Liver (tissue), 9 donors: ENCODE measurements around the gene TNNI3K. TPM values are rescaled to one million over a fixed set of nuclear protein-coding genes. Genes with fewer than 3 reads are reported as not detected.

ENCODE experiments used
- DNase-seq: peaks from one replicate; pipeline ENCODE4 v3.0.0-alpha.2; 2017; ENCODE audit warnings: low spot score
- H3K27ac ChIP-seq, 2 donors: one replicate each; pipeline ENCODE4 v1.7.0; 2013; ENCODE audit warnings: inconsistent platforms in 2 of 2, low read length in 2 of 2, control low read depth in 1 of 2, low read depth in 1 of 2, mild to moderate bottlenecking in 1 of 2
- H3K27me3 ChIP-seq, 4 donors: one replicate each; pipeline versions ENCODE4 v1.6.1 to v1.7.0; 2013; ENCODE audit warnings: low read length in 3 of 4, inconsistent platforms in 1 of 4, mild to moderate bottlenecking in 1 of 4, moderate library complexity in 1 of 4; ENCODE audit not compliant: control insufficient read depth in 4 of 4, insufficient read depth in 4 of 4
- H3K36me3 ChIP-seq, 4 donors: one replicate each; pipeline versions ENCODE4 v1.6.1 to v1.7.0; 2013; ENCODE audit warnings: low read length in 3 of 4, mild to moderate bottlenecking in 3 of 4, low read depth in 1 of 4, moderate library complexity in 1 of 4; ENCODE audit not compliant: control insufficient read depth in 4 of 4, insufficient read depth in 3 of 4
- H3K4me1 ChIP-seq, 4 donors: one replicate each; pipeline versions ENCODE4 v1.6.1 to v1.7.0; 2013; ENCODE audit warnings: low read length in 3 of 4, mild to moderate bottlenecking in 3 of 4, moderate library complexity in 1 of 4; ENCODE audit not compliant: control insufficient read depth in 4 of 4, insufficient read depth in 4 of 4
- H3K4me3 ChIP-seq, 3 donors: one replicate each; pipeline versions ENCODE4 v1.6.1 to v1.7.0; 2013; ENCODE audit warnings: low read length in 3 of 3, control low read depth in 1 of 3, low read depth in 1 of 3, mild to moderate bottlenecking in 1 of 3
- H3K9ac ChIP-seq, 2 donors: one replicate each; pipeline ENCODE4 v1.7.0; 2013; ENCODE audit warnings: low read length in 2 of 2, mild to moderate bottlenecking in 2 of 2, moderate library complexity in 2 of 2, control low read depth in 1 of 2, low read depth in 1 of 2
- H3K9me3 ChIP-seq, 4 donors: one replicate each; pipeline versions ENCODE4 v1.6.1 to v1.7.0; 2013; ENCODE audit warnings: low read length in 3 of 4; ENCODE audit not compliant: control insufficient read depth in 4 of 4
- EGR1 ChIP-seq, 2 donors: IDR thresholded peaks; 2 replicates each; pipeline ENCODE4 v1.6.1; 2016 to 2018; ENCODE audit warnings: antibody characterized with exemption in 2 of 2, low read depth in 2 of 2
- FOXA1 ChIP-seq: IDR thresholded peaks from 2 replicates; pipeline ENCODE4 v1.6.1; 2016; ENCODE audit warnings: antibody characterized with exemption
- FOXA2 ChIP-seq: IDR thresholded peaks from 2 replicates; pipeline ENCODE4 v1.6.1; 2016; ENCODE audit warnings: antibody characterized with exemption
- GABPA ChIP-seq, 2 donors: IDR thresholded peaks in 1 of 2; conservative IDR thresholded peaks in 1 of 2; 2 replicates each; pipeline ENCODE4 v1.6.1; 2016; ENCODE audit warnings: antibody characterized with exemption in 2 of 2, mild to moderate bottlenecking in 1 of 2, moderate library complexity in 1 of 2
- HNF4A ChIP-seq, 2 donors: conservative IDR thresholded peaks; 2 replicates each; pipeline ENCODE4 v1.6.1; 2016; ENCODE audit warnings: antibody characterized with exemption in 2 of 2, mild to moderate bottlenecking in 2 of 2
- HNF4G ChIP-seq: IDR thresholded peaks from 2 replicates; pipeline ENCODE4 v1.6.1; 2016; ENCODE audit warnings: antibody characterized with exemption
- JUND ChIP-seq, 2 donors: IDR thresholded peaks; 2 replicates each; pipeline ENCODE4 v1.6.1; 2016; ENCODE audit warnings: antibody characterized with exemption in 2 of 2
- NR2F2 ChIP-seq: IDR thresholded peaks from 2 replicates; pipeline ENCODE4 v1.6.1; 2016; ENCODE audit warnings: antibody characterized with exemption
- RAD21 ChIP-seq, 2 donors: IDR thresholded peaks; 2 replicates each; pipeline ENCODE4 v1.6.1; 2016; ENCODE audit warnings: antibody characterized with exemption in 2 of 2, mild to moderate bottlenecking in 2 of 2
- RXRA ChIP-seq, 2 donors: IDR thresholded peaks; 2 replicates each; pipeline ENCODE4 v1.6.1; 2017 to 2018; ENCODE audit warnings: antibody characterized with exemption in 2 of 2, mild to moderate bottlenecking in 1 of 2
- SP1 ChIP-seq: IDR thresholded peaks from 2 replicates; pipeline ENCODE4 v1.6.1; 2018; ENCODE audit warnings: antibody characterized with exemption, mild to moderate bottlenecking
- TAF1 ChIP-seq: conservative IDR thresholded peaks from 2 replicates; pipeline ENCODE4 v1.6.1; 2016; ENCODE audit warnings: antibody characterized with exemption, mild to moderate bottlenecking
- YY1 ChIP-seq: IDR thresholded peaks from 2 replicates; pipeline ENCODE4 v1.6.1; 2016; ENCODE audit warnings: antibody characterized with exemption, mild to moderate bottlenecking
- WGBS: extraction: QIAGEN DNeasy Blood & Tissue Kit; methylation state at CpG from one replicate; pipeline ENCODE4 v1.1.7; 2013; 5-methylcytosine and 5-hydroxymethylcytosine counted together
- polyA plus RNA-seq, 2 donors: library from polyadenylated mRNA; stranded (reverse) in 1 of 2; unstranded in 1 of 2; fragments of 200-250 nt in 1 of 2; fragments of >200 nt in 1 of 2; fragmentation: Nextera tagmentation in 1 of 2; extraction: Ambion mirVana in 1 of 2; gene quantifications; one replicate each; pipeline versions ENCODE4 v1.2.1 to v1.2.3, GENCODE V29; 2013 to 2015
- total RNA-seq, 2 donors: library from RNA; depleted of rRNA; stranded (reverse); fragments of >200 nt; gene quantifications; one replicate each; pipeline ENCODE4 v1.2.3, GENCODE V29; 2014
- TF ChIP-seq, protein P1 (sequence below): IDR thresholded peaks from 2 replicates; pipeline ENCODE4 v1.6.1; 2016; ENCODE audit warnings: antibody characterized with exemption, mild to moderate bottlenecking
- TF ChIP-seq, protein P2 (sequence below): IDR thresholded peaks from 2 replicates; pipeline ENCODE4 v1.6.1; 2016; ENCODE audit warnings: antibody characterized with exemption
- TF ChIP-seq, protein P3 (sequence below): fragments of 150-350 bp; IDR thresholded peaks from 2 replicates; pipeline ENCODE4 v1.5.1; 2017; ENCODE audit warnings: improper control_type of control experiment, low read depth, low read length; ENCODE audit not compliant: missing input control
- TF ChIP-seq, protein P4 (sequence below): IDR thresholded peaks from 2 replicates; pipeline ENCODE4 v1.6.1; 2016; ENCODE audit warnings: antibody characterized with exemption
- TF ChIP-seq, protein P5 (sequence below): IDR thresholded peaks from 2 replicates; pipeline ENCODE4 v1.6.1; 2016; ENCODE audit warnings: antibody characterized with exemption
- donor health status: healthy.
- donor health status: healthy.
- donor health status: healthy.
- donor health status: healthy.
- donor health status: healthy.

The TNNI3K gene
- total and polyA plus RNA-seq, 4 donors, result 0.09 to 0.10 TPM; not detected in 2

DNA sequence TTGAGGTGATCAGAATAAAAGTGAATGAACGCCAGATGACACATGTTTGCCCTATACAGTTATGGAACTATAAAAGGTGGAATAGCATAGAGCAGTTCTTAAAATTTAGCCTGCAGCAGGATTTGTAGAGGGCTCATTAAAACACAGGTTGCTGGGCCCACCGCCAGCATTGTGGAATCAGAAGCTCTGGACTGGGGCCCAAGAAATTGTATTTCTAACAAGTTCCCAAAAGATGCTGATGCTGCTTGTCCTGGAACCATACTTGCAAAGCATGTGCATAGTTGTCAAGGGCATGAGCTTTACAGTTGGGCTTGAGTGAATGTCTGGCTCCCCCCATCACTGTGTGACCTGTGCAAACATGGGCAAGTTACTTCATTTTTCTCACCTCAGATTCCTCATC is 314.7 kb downstream of the TNNI3K start:
- Histone ChIP-seq H3K9ac (no peak overlapping the region), H3K4me3 (no peak overlapping the region), H3K36me3 (no peaks in the 10 kb centered on the region), H3K9me3 (no peaks in the 10 kb centered on the region), H3K27me3 (no peaks in the 10 kb centered on the region), H3K27ac (no peak overlapping the region), H3K4me1 (no peaks in the 10 kb centered on the region)
- TF ChIP-seq GABPA (IDR thresholded peaks at IDR 0.05 in 1 of 2, conservative IDR thresholded peaks at IDR 0.05 in 1 of 2) (no peak), YY1 (no peak), RAD21 (IDR thresholded peaks at IDR 0.05) (no peak), SP1 (no peak), TAF1 (no peak), HNF4G (no peak), FOXA2 (no peak), RXRA (IDR thresholded peaks at IDR 0.05) (no peak), JUND (IDR thresholded peaks at IDR 0.05) (no peak), EGR1 (IDR thresholded peaks at IDR 0.05; ENCODE audit: low read depth in 2 of 2) (no peak), NR2F2 (no peak)
- TF ChIP-seq, protein P1, sequence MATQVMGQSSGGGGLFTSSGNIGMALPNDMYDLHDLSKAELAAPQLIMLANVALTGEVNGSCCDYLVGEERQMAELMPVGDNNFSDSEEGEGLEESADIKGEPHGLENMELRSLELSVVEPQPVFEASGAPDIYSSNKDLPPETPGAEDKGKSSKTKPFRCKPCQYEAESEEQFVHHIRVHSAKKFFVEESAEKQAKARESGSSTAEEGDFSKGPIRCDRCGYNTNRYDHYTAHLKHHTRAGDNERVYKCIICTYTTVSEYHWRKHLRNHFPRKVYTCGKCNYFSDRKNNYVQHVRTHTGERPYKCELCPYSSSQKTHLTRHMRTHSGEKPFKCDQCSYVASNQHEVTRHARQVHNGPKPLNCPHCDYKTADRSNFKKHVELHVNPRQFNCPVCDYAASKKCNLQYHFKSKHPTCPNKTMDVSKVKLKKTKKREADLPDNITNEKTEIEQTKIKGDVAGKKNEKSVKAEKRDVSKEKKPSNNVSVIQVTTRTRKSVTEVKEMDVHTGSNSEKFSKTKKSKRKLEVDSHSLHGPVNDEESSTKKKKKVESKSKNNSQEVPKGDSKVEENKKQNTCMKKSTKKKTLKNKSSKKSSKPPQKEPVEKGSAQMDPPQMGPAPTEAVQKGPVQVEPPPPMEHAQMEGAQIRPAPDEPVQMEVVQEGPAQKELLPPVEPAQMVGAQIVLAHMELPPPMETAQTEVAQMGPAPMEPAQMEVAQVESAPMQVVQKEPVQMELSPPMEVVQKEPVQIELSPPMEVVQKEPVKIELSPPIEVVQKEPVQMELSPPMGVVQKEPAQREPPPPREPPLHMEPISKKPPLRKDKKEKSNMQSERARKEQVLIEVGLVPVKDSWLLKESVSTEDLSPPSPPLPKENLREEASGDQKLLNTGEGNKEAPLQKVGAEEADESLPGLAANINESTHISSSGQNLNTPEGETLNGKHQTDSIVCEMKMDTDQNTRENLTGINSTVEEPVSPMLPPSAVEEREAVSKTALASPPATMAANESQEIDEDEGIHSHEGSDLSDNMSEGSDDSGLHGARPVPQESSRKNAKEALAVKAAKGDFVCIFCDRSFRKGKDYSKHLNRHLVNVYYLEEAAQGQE, result no peak
- TF ChIP-seq, protein P2, sequence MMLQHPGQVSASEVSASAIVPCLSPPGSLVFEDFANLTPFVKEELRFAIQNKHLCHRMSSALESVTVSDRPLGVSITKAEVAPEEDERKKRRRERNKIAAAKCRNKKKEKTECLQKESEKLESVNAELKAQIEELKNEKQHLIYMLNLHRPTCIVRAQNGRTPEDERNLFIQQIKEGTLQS, result no peak
- TF ChIP-seq, protein P3, sequence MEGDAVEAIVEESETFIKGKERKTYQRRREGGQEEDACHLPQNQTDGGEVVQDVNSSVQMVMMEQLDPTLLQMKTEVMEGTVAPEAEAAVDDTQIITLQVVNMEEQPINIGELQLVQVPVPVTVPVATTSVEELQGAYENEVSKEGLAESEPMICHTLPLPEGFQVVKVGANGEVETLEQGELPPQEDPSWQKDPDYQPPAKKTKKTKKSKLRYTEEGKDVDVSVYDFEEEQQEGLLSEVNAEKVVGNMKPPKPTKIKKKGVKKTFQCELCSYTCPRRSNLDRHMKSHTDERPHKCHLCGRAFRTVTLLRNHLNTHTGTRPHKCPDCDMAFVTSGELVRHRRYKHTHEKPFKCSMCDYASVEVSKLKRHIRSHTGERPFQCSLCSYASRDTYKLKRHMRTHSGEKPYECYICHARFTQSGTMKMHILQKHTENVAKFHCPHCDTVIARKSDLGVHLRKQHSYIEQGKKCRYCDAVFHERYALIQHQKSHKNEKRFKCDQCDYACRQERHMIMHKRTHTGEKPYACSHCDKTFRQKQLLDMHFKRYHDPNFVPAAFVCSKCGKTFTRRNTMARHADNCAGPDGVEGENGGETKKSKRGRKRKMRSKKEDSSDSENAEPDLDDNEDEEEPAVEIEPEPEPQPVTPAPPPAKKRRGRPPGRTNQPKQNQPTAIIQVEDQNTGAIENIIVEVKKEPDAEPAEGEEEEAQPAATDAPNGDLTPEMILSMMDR, result no peak
- TF ChIP-seq, protein P4, sequence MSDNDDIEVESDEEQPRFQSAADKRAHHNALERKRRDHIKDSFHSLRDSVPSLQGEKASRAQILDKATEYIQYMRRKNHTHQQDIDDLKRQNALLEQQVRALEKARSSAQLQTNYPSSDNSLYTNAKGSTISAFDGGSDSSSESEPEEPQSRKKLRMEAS, result no peak
- DNase-seq, result no peak
- WGBS, result 91% methylated on average over 2 of the region's 2 CpGs

DNA sequence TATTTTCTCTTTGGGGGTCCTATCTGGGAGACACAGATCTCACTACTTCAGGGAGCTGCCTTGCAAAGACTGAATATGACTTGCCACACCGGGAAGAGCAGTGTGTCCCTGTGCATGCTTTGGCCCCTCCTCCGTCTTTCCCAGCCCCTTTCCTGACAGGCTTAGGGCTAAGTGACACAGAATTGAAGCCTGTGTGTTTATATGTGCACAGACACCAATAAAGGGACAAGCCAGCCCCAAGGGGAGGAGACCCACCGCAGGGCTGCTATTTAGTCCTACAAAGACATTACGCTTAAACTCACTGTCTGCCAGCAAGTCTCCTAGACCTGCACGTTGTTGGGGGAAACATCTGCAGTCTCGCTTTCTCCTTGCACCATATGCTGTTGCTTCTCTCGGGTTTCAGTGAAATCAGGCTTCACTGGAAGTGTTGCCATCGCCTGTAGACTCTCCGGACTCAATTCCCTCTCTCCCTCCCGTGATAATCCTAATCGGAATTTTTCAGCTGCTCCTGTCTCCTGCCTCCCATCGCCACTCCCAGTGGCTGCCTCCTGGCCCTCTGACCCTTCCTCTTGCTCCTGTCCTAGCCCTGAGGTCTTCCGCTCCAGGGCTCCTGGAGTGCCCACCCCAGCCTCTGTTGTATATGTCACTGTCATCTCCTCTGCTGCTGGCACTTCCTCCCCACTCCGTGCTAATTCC is 335.8 kb downstream of the TNNI3K start:
- Histone ChIP-seq H3K4me1 (no peaks in the 10 kb centered on the region), H3K27ac (no peak overlapping the region), H3K36me3 (no peaks in the 10 kb centered on the region), H3K4me3 (no peak overlapping the region), H3K27me3 (no peaks in the 10 kb centered on the region), H3K9me3 (no peaks in the 10 kb centered on the region), H3K9ac (no peak overlapping the region)
- no peak for DNase-seq
- 50% methylated on average over 14 of the region's 14 CpGs for WGBS
- TF ChIP-seq HNF4A (conservative IDR thresholded peaks at IDR 0.05) (no peak), RAD21 (IDR thresholded peaks at IDR 0.05) (no peak), SP1 (no peak), GABPA (IDR thresholded peaks at IDR 0.05 in 1 of 2, conservative IDR thresholded peaks at IDR 0.05 in 1 of 2) (no peak), RXRA (IDR thresholded peaks at IDR 0.05) (no peak), HNF4G (no peak), TAF1 (no peak), FOXA2 (no peak), EGR1 (IDR thresholded peaks at IDR 0.05; ENCODE audit: low read depth in 2 of 2) (no peak), YY1 (no peak), NR2F2 (no peak), FOXA1 (no peak), JUND (IDR thresholded peaks at IDR 0.05) (no peak)
- TF ChIP-seq, protein P2, result no peak
- TF ChIP-seq, protein P5, sequence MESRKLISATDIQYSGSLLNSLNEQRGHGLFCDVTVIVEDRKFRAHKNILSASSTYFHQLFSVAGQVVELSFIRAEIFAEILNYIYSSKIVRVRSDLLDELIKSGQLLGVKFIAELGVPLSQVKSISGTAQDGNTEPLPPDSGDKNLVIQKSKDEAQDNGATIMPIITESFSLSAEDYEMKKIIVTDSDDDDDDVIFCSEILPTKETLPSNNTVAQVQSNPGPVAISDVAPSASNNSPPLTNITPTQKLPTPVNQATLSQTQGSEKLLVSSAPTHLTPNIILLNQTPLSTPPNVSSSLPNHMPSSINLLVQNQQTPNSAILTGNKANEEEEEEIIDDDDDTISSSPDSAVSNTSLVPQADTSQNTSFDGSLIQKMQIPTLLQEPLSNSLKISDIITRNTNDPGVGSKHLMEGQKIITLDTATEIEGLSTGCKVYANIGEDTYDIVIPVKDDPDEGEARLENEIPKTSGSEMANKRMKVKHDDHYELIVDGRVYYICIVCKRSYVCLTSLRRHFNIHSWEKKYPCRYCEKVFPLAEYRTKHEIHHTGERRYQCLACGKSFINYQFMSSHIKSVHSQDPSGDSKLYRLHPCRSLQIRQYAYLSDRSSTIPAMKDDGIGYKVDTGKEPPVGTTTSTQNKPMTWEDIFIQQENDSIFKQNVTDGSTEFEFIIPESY, result no peak
- TF ChIP-seq, protein P3, result no peak
